GM21447 (cell line): ENCODE data around the gene ZNF473.
"Not testable (repeated sequence)": the region's sequence is repeated elsewhere in the genome, so short reads cannot be mapped to it uniquely, and the experiment has no call there.

Source experiments
- ATAC-seq: cut with Tn5 transposase; IDR thresholded peaks from one replicate; pipeline ENCODE4 v1.9.1; 2021; ENCODE audit not compliant: unreplicated experiment

Gene ZNF473

DNA sequence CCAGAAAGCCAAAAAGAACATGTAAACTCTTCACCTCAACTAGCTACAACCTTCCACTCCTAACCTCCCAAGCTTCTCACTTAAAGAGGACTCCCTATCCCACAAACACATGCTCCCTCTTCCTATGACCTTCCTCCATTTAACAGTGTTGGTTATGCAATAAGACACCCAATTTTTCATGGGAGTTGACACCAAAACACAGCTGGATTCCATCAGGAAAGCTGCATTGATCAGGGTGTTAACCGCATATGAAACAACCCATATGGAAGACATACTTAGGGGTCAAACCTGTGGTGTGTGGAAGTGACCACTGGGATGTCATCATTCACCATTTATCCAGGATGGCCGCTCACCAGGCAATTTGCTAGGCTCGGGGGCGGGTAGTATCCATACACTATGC, 21.9 kb downstream of the ZNF473 start:
- no peak for ATAC-seq

DNA sequence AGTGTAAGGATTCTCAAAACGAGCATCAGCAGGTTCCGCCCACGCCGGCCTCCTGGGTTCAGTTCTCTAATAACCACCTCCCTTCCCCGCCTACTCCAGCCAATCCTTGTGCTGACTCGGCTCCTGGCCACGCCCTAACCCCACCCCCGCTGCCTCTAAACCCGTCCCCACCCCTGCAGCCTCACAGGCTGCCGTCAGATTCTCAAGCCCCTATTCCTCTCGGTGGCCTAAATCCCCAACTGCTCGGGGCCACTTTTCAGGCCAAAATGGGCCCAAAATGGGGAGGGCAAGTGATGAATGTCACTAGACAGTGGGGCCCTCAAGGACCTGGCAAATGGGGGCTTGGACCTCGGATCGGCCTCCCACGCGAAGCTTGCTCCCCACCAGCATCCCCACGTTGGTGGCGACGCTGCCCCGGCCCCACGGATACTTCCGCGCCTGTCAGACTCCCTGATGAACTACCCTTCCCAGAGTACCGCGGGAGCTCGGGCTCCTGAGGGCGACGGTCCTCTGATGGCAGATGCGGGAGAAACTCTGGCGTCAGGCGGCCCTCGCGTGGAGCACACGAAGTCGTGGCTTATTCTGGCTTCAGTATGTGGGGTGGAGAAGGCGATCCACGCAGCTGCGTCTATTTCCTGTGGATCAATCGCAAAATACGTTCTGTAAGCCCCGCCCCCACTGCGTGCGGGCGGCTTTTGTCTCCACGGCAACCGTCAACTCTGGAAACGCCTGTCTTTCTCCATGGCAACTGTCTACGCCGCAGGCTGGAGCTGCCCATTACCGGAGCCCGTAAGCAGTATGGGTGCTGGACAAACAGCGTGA, 24.8 kb downstream of the ZNF473 start:
- ATAC-seq: no peak

DNA sequence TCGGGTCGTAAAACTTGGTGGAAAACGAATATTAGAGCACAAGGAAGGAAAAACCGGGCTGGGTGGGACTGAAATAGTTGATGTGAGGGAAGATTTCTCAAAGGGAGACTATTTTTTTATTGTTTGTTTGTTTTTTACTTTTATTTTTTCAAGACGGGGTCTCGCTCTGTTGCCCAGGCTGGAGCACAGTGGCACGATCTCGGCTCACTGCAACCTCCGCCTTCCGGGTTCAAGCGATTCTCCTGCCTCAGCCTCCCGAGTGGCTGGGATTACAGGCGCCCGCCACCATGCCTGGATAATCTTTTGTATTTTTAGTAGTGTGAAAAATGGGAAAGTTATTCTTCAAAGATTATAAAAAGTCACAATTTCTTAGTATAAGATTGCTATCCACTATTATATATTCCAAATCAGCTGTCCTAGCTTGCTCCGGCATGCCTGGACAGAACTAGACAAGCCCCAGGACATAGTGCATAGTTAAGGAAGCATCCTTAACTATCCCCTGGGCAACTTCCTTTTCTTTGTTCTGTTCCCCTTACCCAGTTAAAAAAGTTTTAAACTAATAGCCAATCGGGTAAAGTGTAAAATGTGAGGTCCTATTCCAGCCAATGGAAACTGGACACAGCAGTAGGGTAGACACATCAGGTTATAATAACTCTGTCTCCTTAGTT, 25.6 kb downstream of the ZNF473 start:
- not testable (repeated sequence) for ATAC-seq

DNA sequence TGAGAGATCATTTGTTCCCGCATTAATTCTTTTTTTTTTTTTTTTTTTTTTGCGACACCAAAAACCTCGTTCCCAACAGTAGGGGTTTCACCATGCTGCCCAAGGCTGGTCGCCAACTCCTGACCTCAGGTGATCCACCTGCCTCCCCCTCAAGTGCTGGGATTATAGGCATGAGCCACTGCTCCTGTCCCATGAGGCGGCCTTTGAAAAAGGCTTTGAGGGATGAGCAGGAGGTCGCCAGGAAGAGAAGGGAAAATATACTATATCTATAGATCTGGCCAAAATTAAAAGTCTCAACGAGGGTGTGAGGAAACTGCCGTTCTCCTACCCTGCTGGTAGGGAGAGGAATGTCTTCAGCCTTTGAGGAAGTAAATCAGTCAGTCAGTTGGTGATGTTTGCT, 26.2 kb downstream of the ZNF473 start:
- no peak for ATAC-seq

GRCh38 chr19:50053119-50053518, 27.3 kb downstream of the ZNF473 start:
- no peak for ATAC-seq

GRCh38 chr19:50058425-50058824, 32.6 kb downstream of the ZNF473 start:
- ATAC-seq: no peak

GRCh38 chr19:50059045-50059444, 33.2 kb downstream of the ZNF473 start:
- ATAC-seq: no peak

GRCh38 chr19:50060107-50060506, 34.3 kb downstream of the ZNF473 start:
- ATAC-seq: no peak

DNA sequence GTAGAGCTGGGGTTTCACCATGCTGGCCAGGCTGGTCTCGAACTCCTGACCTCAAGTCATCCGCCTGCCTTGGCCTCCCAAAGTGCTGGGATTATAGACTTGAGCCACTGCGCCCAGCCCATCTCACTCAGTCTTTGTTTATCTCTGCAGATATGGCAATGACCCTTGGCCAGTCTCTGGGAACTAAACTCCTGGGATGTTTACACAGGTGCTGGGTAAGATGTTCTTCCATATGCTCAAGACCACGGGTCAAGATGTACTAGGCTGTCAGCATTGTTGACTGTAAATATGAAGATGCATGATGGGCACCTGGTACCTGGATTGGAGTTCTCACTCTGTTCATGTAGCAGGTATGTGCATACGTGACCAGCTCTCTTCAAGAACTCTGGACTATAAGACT, 35.8 kb downstream of the ZNF473 start:
- no peak for ATAC-seq

- ATAC-seq: no peak
Measured at GRCh38 chr19:50065938-50066337, 40.1 kb downstream of the ZNF473 start.

- ATAC-seq: no peak
Measured at GRCh38 chr19:50067575-50067974, 41.8 kb downstream of the ZNF473 start.

- not testable (repeated sequence) for ATAC-seq
Measured at GRCh38 chr19:50068382-50068781, 42.6 kb downstream of the ZNF473 start.

DNA sequence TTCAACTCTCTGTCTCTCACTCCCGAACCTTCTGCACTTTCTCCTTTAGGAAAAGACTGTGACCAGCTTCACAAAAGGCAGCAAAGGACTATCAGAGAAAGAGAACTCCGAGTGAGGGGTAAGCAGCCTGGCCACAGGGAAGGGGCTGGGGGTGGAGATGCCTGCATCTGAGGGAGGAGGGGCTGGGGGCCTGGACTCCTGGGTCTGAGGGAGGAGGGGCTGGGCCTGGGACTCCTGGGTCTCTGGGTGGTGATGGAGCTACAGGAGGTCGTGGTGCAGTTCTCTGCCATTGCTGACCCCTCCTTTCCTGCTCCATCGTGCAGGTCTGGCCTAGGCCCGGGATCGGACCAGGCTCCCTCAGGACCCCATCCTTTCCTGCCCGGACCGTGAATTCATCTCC, 49.3 kb downstream of the ZNF473 start:
- ATAC-seq: not testable (repeated sequence)

GRCh38 chr19:50075644-50076372, 50.0 kb downstream of the ZNF473 start:
- ATAC-seq: not testable (repeated sequence)

GRCh38 chr19:50076581-50077355, 51.0 kb downstream of the ZNF473 start:
- not testable (repeated sequence) for ATAC-seq

DNA sequence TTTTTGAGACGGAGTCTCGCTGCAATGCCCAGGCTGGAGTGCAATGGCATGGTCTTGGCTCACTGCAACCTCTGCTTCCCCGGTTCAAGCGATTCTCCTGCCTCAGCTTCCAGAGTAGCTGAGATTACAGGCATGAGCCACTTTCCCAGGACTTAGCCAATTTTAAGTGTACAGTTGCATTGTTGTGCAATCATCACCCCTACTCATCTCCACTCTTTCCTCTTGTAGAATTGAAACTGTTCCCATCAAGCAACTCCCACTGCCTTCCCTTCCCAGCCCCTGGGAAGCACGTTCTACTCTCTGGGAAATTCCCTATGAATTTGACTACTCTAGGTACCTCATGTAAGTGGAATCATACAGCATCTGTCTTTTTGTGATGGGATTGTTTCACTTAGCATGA, 53.2 kb downstream of the ZNF473 start:
- ATAC-seq: not testable (repeated sequence)

GRCh38 chr19:50084440-50084839, 58.6 kb downstream of the ZNF473 start:
- ATAC-seq: not testable (repeated sequence)

DNA sequence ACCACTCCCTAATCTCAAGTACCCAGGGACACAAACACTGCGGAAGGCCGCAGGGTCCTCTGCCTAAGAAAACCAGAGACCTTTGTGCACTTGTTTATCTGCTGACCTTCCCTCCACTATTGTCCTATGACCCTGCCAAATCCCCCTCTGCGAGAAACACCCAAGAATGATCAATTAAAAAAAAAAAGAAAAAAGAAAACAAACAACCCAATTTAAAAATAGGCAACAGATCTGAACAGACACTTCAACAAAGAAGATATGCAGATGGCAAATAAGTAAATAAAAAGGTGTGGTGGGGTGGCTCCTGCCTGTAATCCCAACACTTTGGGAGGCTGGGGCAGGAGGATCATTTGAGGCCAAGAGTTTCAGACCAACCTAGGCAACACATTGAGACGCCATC, 61.3 kb downstream of the ZNF473 start:
- not testable (repeated sequence) for ATAC-seq

- not testable (repeated sequence) for ATAC-seq
Measured at GRCh38 chr19:50090706-50091105, 64.9 kb downstream of the ZNF473 start.

GRCh38 chr19:50091786-50092185, 66.0 kb downstream of the ZNF473 start:
- not testable (repeated sequence) for ATAC-seq

GRCh38 chr19:50092597-50092996, 66.8 kb downstream of the ZNF473 start:
- not testable (repeated sequence) for ATAC-seq
